ENCODE data around the gene MSI2.

Gene MSI2

DNA sequence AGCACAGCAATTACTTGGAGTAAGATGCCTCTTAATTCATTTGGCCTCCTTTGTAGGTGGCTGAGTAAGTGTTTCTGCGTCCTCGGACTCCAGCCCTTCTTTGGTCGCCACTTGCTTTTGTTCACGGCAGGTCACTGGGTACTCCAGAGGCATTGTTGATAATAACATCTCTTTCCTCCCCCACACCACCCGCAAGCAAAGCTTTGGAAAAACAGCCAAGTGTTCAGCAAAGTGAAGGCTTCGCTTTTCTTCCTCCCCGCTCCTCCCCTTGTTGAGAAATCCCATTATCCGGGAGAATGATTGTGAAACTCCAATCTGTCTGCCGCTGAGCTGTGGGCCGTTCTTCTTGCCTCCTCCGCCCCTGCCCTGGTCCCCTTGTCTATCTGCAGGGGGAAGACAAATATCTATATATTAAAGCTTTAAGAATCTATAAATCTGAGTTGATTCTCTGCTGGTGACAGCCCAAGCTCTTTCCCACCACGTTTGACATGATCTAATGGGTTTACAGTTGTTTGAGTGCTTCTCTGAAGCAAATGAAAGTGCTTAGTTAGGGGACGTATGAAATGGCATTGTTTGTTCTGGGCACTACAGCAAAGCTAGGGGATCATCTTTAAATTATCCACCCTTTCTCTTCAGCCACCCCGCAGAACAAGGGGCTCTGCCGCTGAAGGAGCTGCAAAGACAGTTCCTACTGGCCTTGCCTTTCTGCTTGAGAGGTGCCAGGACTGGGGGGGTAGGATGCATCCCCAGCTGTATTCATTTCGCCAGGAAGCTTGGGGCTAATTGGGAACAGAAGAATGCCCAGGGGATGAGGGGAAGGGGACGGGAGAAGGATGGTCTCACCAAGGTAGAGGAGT, 321.7 kb downstream of the MSI2 start:
- Histone ChIP-seq H3K27ac (no peak overlapping the region), H3K9me3 (ENCODE audit: low read depth, low read length) (no peaks in the 10 kb centered on the region), H3K36me3 (ENCODE audit: insufficient read depth, low read length) (no peaks in the 10 kb centered on the region), H3K9ac (ENCODE audit: insufficient read length) (no peak overlapping the region), H3K4me3 (peak overlapping the region; percentile 74)
- DNase-seq (ENCODE audit: low read depth, low spot score) = no peak
- TF ChIP-seq POLR2AphosphoS5 (IDR thresholded peaks at IDR 0.05; ENCODE audit: borderline replicate concordance, low read depth, low read length) = no peak
- TF ChIP-seq EZH2 (IDR thresholded peaks at IDR 0.05) = no peak
- no peak for TF ChIP-seq FOXP2 (optimal IDR thresholded peaks at IDR 0.05; ENCODE audit: control extremely low read depth, extremely low read length, insufficient read depth)

- Histone ChIP-seq H3K27ac (no peak overlapping the region), H3K9me3 (ENCODE audit: low read depth, low read length) (no peaks in the 10 kb centered on the region), H3K9ac (ENCODE audit: insufficient read length) (no peak overlapping the region), H3K4me3 (no peak overlapping the region; the same call in 1 of the 2 replicates), H3K36me3 (ENCODE audit: insufficient read depth, low read length) (no peaks in the 10 kb centered on the region)
- DNase-seq (ENCODE audit: low read depth, low spot score) = no peak
- TF ChIP-seq FOXP2 (optimal IDR thresholded peaks at IDR 0.05; ENCODE audit: control extremely low read depth, extremely low read length, insufficient read depth) = no peak
- no peak for TF ChIP-seq EZH2 (IDR thresholded peaks at IDR 0.05)
- no peak for TF ChIP-seq POLR2AphosphoS5 (IDR thresholded peaks at IDR 0.05; ENCODE audit: borderline replicate concordance, low read depth, low read length)
These were observed 322.4 kb downstream of the MSI2 start for GRCh38 chr17:57578608-57579225.

GRCh38 chr17:57579245-57579644, 322.9 kb downstream of the MSI2 start:
- H3K9ac ChIP-seq (ENCODE audit: insufficient read length) = no peak overlapping the region
- no peaks in the 10 kb centered on the region for H3K9me3 ChIP-seq (ENCODE audit: low read depth, low read length)
- no peaks in the 10 kb centered on the region for H3K36me3 ChIP-seq (ENCODE audit: insufficient read depth, low read length)
- H3K27ac ChIP-seq = no peak overlapping the region
- no peak overlapping the region for H3K4me3 ChIP-seq
- no peak for DNase-seq (ENCODE audit: low read depth, low spot score)
- TF ChIP-seq FOXP2 (optimal IDR thresholded peaks at IDR 0.05; ENCODE audit: control extremely low read depth, extremely low read length, insufficient read depth) (no peak), POLR2AphosphoS5 (IDR thresholded peaks at IDR 0.05; ENCODE audit: borderline replicate concordance, low read depth, low read length) (no peak), EZH2 (IDR thresholded peaks at IDR 0.05) (no peak)

GRCh38 chr17:57580055-57580739, 323.9 kb downstream of the MSI2 start:
- TF ChIP-seq EZH2 (IDR thresholded peaks at IDR 0.05) (no peak), FOXP2 (optimal IDR thresholded peaks at IDR 0.05; ENCODE audit: control extremely low read depth, extremely low read length, insufficient read depth) (no peak), POLR2AphosphoS5 (IDR thresholded peaks at IDR 0.05; ENCODE audit: borderline replicate concordance, low read depth, low read length) (no peak)
- H3K9me3 ChIP-seq (ENCODE audit: low read depth, low read length) = no peaks in the 10 kb centered on the region
- H3K27ac ChIP-seq = no peak overlapping the region
- no peak overlapping the region for H3K9ac ChIP-seq (ENCODE audit: insufficient read length)
- H3K4me3 ChIP-seq = no peak overlapping the region
- DNase-seq (ENCODE audit: low read depth, low spot score) = no peak
- no peaks in the 10 kb centered on the region for H3K36me3 ChIP-seq (ENCODE audit: insufficient read depth, low read length)

GRCh38 chr17:57582881-57583756, 326.8 kb downstream of the MSI2 start:
- TF ChIP-seq EZH2 (IDR thresholded peaks at IDR 0.05) (no peak), FOXP2 (optimal IDR thresholded peaks at IDR 0.05; ENCODE audit: control extremely low read depth, extremely low read length, insufficient read depth) (no peak), POLR2AphosphoS5 (IDR thresholded peaks at IDR 0.05; ENCODE audit: borderline replicate concordance, low read depth, low read length) (no peak)
- H3K9me3 ChIP-seq (ENCODE audit: low read depth, low read length) = no peaks in the 10 kb centered on the region
- DNase-seq (ENCODE audit: low read depth, low spot score) = no peak
- no peak overlapping the region for H3K9ac ChIP-seq (ENCODE audit: insufficient read length)
- no peak overlapping the region for H3K27ac ChIP-seq
- no peak overlapping the region for H3K4me3 ChIP-seq
- H3K36me3 ChIP-seq (ENCODE audit: insufficient read depth, low read length) = no peaks in the 10 kb centered on the region

DNA sequence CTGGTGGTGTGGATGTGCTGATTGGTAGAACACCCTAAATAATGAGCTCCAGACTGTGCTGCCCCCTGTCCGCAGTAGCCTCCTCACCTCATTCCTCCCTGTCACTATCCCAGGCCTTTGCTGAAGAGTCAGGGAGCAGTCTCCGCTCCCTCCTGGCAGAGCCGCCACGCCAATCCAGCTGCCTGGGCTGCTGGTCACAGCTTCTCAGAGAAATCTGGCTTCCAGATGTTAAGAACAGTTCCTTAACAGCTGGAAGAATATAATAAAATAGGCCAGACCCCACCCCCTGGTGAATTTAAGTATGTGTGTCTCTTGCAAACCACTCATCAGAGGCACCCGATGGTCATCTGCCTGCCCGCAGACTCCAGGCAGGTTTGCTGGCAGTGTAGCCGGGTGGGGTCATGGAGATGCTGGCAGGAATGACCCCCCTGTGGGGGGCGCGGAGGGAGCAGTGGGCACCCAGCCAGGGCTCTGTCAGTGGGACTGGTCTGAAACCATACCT, 327.8 kb downstream of the MSI2 start:
- H3K36me3 ChIP-seq (ENCODE audit: insufficient read depth, low read length) = no peaks in the 10 kb centered on the region
- H3K27ac ChIP-seq = no peak overlapping the region
- DNase-seq (ENCODE audit: low read depth, low spot score) = no peak
- H3K9me3 ChIP-seq (ENCODE audit: low read depth, low read length) = no peaks in the 10 kb centered on the region
- no peak for TF ChIP-seq EZH2 (IDR thresholded peaks at IDR 0.05)
- no peak for TF ChIP-seq POLR2AphosphoS5 (IDR thresholded peaks at IDR 0.05; ENCODE audit: borderline replicate concordance, low read depth, low read length)
- no peak for TF ChIP-seq FOXP2 (optimal IDR thresholded peaks at IDR 0.05; ENCODE audit: control extremely low read depth, extremely low read length, insufficient read depth)
- H3K9ac ChIP-seq (ENCODE audit: insufficient read length) = no peak overlapping the region
- no peak overlapping the region for H3K4me3 ChIP-seq

DNA sequence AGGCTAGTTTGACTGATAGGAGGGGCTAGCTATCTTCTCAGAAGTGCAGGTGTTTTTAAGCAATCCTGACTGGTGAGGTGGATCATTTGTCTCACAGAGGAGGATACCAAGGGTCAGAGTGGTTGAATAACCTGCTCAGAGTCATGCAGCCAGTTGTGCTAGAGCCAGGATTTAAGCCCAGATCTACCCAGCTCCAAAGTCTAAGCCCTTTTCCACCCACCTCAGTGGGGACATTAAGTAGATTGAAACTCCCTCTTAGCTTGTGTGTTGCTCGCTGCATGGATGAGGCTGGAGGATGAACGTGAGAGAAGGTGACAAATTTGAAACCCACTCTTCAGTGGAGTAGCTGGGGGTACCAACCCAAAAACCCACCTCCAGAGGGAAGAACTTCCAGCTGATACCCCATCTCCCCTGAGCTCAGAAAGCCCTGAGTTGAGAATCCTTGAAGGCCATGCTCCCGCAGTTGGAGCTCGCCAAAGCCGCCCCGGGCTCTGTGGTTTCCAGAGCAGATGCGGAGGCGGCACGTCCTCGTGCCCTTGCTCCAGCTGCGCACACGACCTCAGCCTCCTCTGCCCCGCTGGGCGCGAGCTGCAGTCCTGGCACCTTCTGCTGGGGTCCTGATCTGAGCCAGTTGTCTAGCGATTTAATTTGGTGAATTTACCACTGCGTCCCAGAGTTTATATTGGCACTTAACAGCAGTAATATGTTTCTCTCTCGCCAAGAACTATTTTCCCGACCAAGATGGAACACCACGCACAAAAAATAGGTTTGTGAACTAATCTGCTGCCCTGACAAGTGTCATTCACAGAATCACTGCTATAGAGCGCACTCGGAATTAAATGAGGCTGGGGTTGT, 329.2 kb downstream of the MSI2 start:
- H3K27ac ChIP-seq = no peak overlapping the region
- no peaks in the 10 kb centered on the region for H3K9me3 ChIP-seq (ENCODE audit: low read depth, low read length)
- no peak overlapping the region for H3K9ac ChIP-seq (ENCODE audit: insufficient read length)
- H3K4me3 ChIP-seq = no peak overlapping the region
- H3K36me3 ChIP-seq (ENCODE audit: insufficient read depth, low read length) = no peaks in the 10 kb centered on the region
- no peak for DNase-seq (ENCODE audit: low read depth, low spot score)
- TF ChIP-seq POLR2AphosphoS5 (IDR thresholded peaks at IDR 0.05; ENCODE audit: borderline replicate concordance, low read depth, low read length) (no peak), EZH2 (IDR thresholded peaks at IDR 0.05) (no peak), FOXP2 (optimal IDR thresholded peaks at IDR 0.05; ENCODE audit: control extremely low read depth, extremely low read length, insufficient read depth) (no peak)

Data from SK-N-MC (cell line).